ENCODE measurements around the gene SYNE3. TPM values are rescaled to one million over a fixed set of nuclear protein-coding genes. Genes with fewer than 3 reads are reported as not detected.

SYNE3 gene
- total and polyA plus RNA-seq, 4 donors = 0.47 to 9.0 (median 4.7) TPM

DNA sequence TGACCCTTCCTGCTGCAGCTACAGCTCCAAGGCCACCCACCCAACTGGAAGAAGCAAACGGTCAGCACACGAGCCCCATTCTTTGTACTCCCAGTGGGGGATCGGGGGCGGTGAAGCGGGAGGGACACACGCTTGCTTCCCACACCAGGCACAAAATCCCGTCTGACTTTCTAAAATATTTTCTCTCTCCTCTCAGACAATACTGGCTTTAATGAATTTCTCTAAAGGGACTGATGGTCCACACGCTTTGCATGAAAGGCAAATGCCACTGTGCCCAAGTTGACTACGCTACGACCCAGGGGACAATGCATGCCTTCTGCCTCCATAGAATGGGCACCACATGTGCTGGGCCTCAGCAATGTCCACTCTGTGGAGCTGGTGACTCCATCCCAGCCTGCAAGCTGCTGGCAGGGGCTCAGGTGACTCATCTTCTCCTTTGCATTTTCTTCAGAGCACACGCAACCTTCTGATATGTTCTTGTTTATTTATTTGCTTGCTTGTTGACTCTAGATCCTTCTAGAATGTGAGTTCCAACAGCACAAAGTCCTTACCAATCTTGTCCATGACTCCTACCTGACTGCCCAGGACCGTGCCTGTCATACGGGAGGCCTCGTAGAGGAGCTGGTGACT, 15.6 kb downstream of the SYNE3 start:
- 84% methylated on average over 14 of the region's 14 CpGs for WGBS
- Histone ChIP-seq H3K4me1 (ENCODE audit: control insufficient read depth in 4 of 4, insufficient read depth in 4 of 4, low read length in 3 of 4) (peaks cover 0 to 35% (median 20%) of the 10 kb centered on the region in 4 donors), H3K36me3 (ENCODE audit: control insufficient read depth in 4 of 4, insufficient read depth in 3 of 4, low read depth in 1 of 4, low read length in 3 of 4) (peaks cover 0 to 3% (median 0%) of the 10 kb centered on the region in 4 donors), H3K4me3 (ENCODE audit: low read depth in 1 of 3, low read length in 3 of 3) (no peak overlapping the region), H3K27ac (ENCODE audit: low read depth in 1 of 2, low read length in 2 of 2) (no peak overlapping the region), H3K27me3 (ENCODE audit: control insufficient read depth in 4 of 4, insufficient read depth in 4 of 4, low read length in 3 of 4) (no peaks in the 10 kb centered on the region), H3K9ac (ENCODE audit: low read depth in 1 of 2, low read length in 2 of 2) (no peak overlapping the region), H3K9me3 (ENCODE audit: control insufficient read depth in 4 of 4, low read length in 3 of 4) (no peaks in the 10 kb centered on the region)
- DNase-seq (ENCODE audit: low spot score) = no peak
- no peak for TF ChIP-seq NR2F2 (IDR thresholded peaks at IDR 0.05)
- no peak for TF ChIP-seq RAD21 (IDR thresholded peaks at IDR 0.05)
- no peak for TF ChIP-seq GABPA (IDR thresholded peaks at IDR 0.05 in 1 of 2, conservative IDR thresholded peaks at IDR 0.05 in 1 of 2)
- no peak for TF ChIP-seq TAF1 (conservative IDR thresholded peaks at IDR 0.05)
- TF ChIP-seq, protein P1, sequence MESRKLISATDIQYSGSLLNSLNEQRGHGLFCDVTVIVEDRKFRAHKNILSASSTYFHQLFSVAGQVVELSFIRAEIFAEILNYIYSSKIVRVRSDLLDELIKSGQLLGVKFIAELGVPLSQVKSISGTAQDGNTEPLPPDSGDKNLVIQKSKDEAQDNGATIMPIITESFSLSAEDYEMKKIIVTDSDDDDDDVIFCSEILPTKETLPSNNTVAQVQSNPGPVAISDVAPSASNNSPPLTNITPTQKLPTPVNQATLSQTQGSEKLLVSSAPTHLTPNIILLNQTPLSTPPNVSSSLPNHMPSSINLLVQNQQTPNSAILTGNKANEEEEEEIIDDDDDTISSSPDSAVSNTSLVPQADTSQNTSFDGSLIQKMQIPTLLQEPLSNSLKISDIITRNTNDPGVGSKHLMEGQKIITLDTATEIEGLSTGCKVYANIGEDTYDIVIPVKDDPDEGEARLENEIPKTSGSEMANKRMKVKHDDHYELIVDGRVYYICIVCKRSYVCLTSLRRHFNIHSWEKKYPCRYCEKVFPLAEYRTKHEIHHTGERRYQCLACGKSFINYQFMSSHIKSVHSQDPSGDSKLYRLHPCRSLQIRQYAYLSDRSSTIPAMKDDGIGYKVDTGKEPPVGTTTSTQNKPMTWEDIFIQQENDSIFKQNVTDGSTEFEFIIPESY (IDR thresholded peaks at IDR 0.05) = no peak
- TF ChIP-seq, protein P2, sequence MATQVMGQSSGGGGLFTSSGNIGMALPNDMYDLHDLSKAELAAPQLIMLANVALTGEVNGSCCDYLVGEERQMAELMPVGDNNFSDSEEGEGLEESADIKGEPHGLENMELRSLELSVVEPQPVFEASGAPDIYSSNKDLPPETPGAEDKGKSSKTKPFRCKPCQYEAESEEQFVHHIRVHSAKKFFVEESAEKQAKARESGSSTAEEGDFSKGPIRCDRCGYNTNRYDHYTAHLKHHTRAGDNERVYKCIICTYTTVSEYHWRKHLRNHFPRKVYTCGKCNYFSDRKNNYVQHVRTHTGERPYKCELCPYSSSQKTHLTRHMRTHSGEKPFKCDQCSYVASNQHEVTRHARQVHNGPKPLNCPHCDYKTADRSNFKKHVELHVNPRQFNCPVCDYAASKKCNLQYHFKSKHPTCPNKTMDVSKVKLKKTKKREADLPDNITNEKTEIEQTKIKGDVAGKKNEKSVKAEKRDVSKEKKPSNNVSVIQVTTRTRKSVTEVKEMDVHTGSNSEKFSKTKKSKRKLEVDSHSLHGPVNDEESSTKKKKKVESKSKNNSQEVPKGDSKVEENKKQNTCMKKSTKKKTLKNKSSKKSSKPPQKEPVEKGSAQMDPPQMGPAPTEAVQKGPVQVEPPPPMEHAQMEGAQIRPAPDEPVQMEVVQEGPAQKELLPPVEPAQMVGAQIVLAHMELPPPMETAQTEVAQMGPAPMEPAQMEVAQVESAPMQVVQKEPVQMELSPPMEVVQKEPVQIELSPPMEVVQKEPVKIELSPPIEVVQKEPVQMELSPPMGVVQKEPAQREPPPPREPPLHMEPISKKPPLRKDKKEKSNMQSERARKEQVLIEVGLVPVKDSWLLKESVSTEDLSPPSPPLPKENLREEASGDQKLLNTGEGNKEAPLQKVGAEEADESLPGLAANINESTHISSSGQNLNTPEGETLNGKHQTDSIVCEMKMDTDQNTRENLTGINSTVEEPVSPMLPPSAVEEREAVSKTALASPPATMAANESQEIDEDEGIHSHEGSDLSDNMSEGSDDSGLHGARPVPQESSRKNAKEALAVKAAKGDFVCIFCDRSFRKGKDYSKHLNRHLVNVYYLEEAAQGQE (IDR thresholded peaks at IDR 0.05) = no peak
- TF ChIP-seq SP1 (IDR thresholded peaks at IDR 0.05) = no peak
- TF ChIP-seq EGR1 (IDR thresholded peaks at IDR 0.05; ENCODE audit: low read depth in 2 of 2) = no peak
- no peak for TF ChIP-seq HNF4A (conservative IDR thresholded peaks at IDR 0.05)
- TF ChIP-seq FOXA2 (IDR thresholded peaks at IDR 0.05) = no peak
- no peak for TF ChIP-seq YY1 (IDR thresholded peaks at IDR 0.05)
- TF ChIP-seq MAX (IDR thresholded peaks at IDR 0.05) = no peak
- TF ChIP-seq ATF3 (IDR thresholded peaks at IDR 0.05) = no peak
- TF ChIP-seq, protein P3, sequence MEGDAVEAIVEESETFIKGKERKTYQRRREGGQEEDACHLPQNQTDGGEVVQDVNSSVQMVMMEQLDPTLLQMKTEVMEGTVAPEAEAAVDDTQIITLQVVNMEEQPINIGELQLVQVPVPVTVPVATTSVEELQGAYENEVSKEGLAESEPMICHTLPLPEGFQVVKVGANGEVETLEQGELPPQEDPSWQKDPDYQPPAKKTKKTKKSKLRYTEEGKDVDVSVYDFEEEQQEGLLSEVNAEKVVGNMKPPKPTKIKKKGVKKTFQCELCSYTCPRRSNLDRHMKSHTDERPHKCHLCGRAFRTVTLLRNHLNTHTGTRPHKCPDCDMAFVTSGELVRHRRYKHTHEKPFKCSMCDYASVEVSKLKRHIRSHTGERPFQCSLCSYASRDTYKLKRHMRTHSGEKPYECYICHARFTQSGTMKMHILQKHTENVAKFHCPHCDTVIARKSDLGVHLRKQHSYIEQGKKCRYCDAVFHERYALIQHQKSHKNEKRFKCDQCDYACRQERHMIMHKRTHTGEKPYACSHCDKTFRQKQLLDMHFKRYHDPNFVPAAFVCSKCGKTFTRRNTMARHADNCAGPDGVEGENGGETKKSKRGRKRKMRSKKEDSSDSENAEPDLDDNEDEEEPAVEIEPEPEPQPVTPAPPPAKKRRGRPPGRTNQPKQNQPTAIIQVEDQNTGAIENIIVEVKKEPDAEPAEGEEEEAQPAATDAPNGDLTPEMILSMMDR (IDR thresholded peaks at IDR 0.05; ENCODE audit: low read depth, low read length, missing input control) = no peak
- TF ChIP-seq RXRA (IDR thresholded peaks at IDR 0.05) = no peak
- no peak for TF ChIP-seq HNF4G (IDR thresholded peaks at IDR 0.05)
- TF ChIP-seq FOXA1 (IDR thresholded peaks at IDR 0.05) = no peak

All from liver (tissue), 9 donors.